SKM-1 (cell line): Measurements from ENCODE around the gene FGF3.
"Not testable (repeated sequence)": the region's sequence is repeated elsewhere in the genome, so short reads cannot be mapped to it uniquely, and the experiment has no call there.

Source experiments
- DNase-seq: peaks from one replicate; lab custom pipeline; 2025; ENCODE audit not compliant: unreplicated experiment; lab: John Stamatoyannopoulos, UW

FGF3 gene

GRCh38 chr11:69773626-69774353, 45.4 kb downstream of the FGF3 start:
- no peak for DNase-seq

GRCh38 chr11:69771466-69771865, 47.8 kb downstream of the FGF3 start:
- no peak for DNase-seq

- no peak for DNase-seq
Measured at GRCh38 chr11:69770540-69770939, 48.7 kb downstream of the FGF3 start.

- DNase-seq: no peak
Measured at GRCh38 chr11:69765498-69765995, 53.7 kb downstream of the FGF3 start.

- DNase-seq: not testable (repeated sequence)
Measured at GRCh38 chr11:69764918-69765317, 54.3 kb downstream of the FGF3 start.

GRCh38 chr11:69760319-69760718, 58.9 kb downstream of the FGF3 start:
- DNase-seq: no peak
